ENCODE results near the gene AHRR.

GRCh38 chr5:285991-286557 is 35.4 kb upstream of the AHRR start:
- TF ChIP-seq ZNF302 (CRISPR knock-in tag; IDR thresholded peaks at IDR 0.05) (no peak), CTCF (IDR thresholded peaks at IDR 0.05) (no peak), EP300 (IDR thresholded peaks at IDR 0.05) (no peak), RFX5 (IDR thresholded peaks at IDR 0.05) (no peak), JUN (IDR thresholded peaks at IDR 0.05) (no peak), MAX (IDR thresholded peaks at IDR 0.05) (no peak), TP53 (CRISPR knock-in tag; IDR thresholded peaks at IDR 0.05) (no peak)
